HG03097 (cell line): Measurements from ENCODE around the gene ADA.
A peak's percentile ranks its signal among the peaks of the same experiment; 100 is the strongest.

Experiments used
- ATAC-seq: cut with Tn5 transposase; IDR thresholded peaks from one replicate; pipeline ENCODE4 v1.9.1; 2021; ENCODE audit not compliant: unreplicated experiment, low FRiP score

Gene ADA

GRCh38 chr20:44625361-44625760 lies 26.1 kb downstream of the ADA start:
- ATAC-seq: no peak

- ATAC-seq: no peak
Observed at GRCh38 chr20:44624743-44625271, 26.7 kb downstream of the ADA start.

GRCh38 chr20:44624152-44624551 lies 27.3 kb downstream of the ADA start:
- no peak for ATAC-seq

GRCh38 chr20:44622501-44623270 lies 28.8 kb downstream of the ADA start:
- ATAC-seq: no peak

GRCh38 chr20:44621939-44622338 lies 29.6 kb downstream of the ADA start:
- ATAC-seq: no peak

- ATAC-seq: no peak
Observed at GRCh38 chr20:44621325-44621724, 30.2 kb downstream of the ADA start.

- no peak for ATAC-seq
Observed at GRCh38 chr20:44620030-44620429, 31.5 kb downstream of the ADA start.

- ATAC-seq: no peak
Observed at GRCh38 chr20:44619294-44619693, 32.2 kb downstream of the ADA start.

GRCh38 chr20:44618318-44618731 lies 33.2 kb downstream of the ADA start:
- no peak for ATAC-seq

- ATAC-seq: no peak
Observed at GRCh38 chr20:44616604-44616964, 34.9 kb downstream of the ADA start.

- no peak for ATAC-seq
Observed at GRCh38 chr20:44615876-44616603, 35.5 kb downstream of the ADA start.

- no peak for ATAC-seq
Observed at GRCh38 chr20:44615169-44615791, 36.2 kb downstream of the ADA start.

GRCh38 chr20:44614525-44614924 lies 37.0 kb downstream of the ADA start:
- ATAC-seq: no peak

- no peak for ATAC-seq
Observed at GRCh38 chr20:44613575-44613974, 37.9 kb downstream of the ADA start.

GRCh38 chr20:44610313-44610962 lies 41.1 kb downstream of the ADA start:
- ATAC-seq: no peak

GRCh38 chr20:44609516-44610312 lies 41.8 kb downstream of the ADA start:
- ATAC-seq: peak; percentile 89

- no peak for ATAC-seq
Observed at GRCh38 chr20:44609006-44609515, 42.4 kb downstream of the ADA start.

- no peak for ATAC-seq
Observed at GRCh38 chr20:44606725-44607441, 44.6 kb downstream of the ADA start.

- no peak for ATAC-seq
Observed at GRCh38 chr20:44603327-44603726, 48.2 kb downstream of the ADA start.
